ENCODE measurements around the gene PLCB1. TPM values are rescaled to one million over a fixed set of nuclear protein-coding genes. Genes with fewer than 3 reads are reported as not detected.

The PLCB1 gene
- total and polyA plus RNA-seq, 2 donors (not counting 3 experiments of a cell fraction or from before 2014, with no cell fraction given), result 10.2 to 53.4 TPM

GRCh38 chr20:8183526-8183925 lies 51.5 kb downstream of the PLCB1 start:
- ChIA-PET POLR2A (no interaction called here), CTCF (interaction anchor here (0.9 kb wide), 1 partner anchor 538 kb away, joined by 3 read pairs; no protein-coding TSS in a partner anchor)
- no peaks in the 10 kb centered on the region for H3K9me3 ChIP-seq (replicated peaks; ENCODE audit: control insufficient read depth, insufficient read depth, low read length)
- H3K36me3 ChIP-seq (ENCODE audit: control insufficient read depth in 2 of 2, extremely low read depth in 1 of 2, insufficient read depth in 2 of 2, low read length in 2 of 2), result no peaks in the 10 kb centered on the region
- dilution Hi-C loops (cut with MboI; ENCODE audit: extremely low pct_ligation_motif_present, low sequenced_read_pairs), result no loop called here
- BruUV-seq (replicated peaks), result no TSS peak
- H3K4me3 ChIP-seq (replicated peaks in 1 of 3; ENCODE audit: insufficient read depth in 1 of 3, low read depth in 1 of 3, low read length in 3 of 3), result no peak overlapping the region
- peaks cover 3% of the 10 kb centered on the region for H3K79me2 ChIP-seq (ENCODE audit: control insufficient read depth, insufficient read depth, low read length)
- H3K9ac ChIP-seq (replicated peaks; ENCODE audit: extremely low read depth, insufficient read depth, low read length), result no peak overlapping the region
- no peak for FAIRE-seq
- no peak for TF ChIP-seq MAX (IDR thresholded peaks at IDR 0.05; ENCODE audit: insufficient read depth, insufficient read length)
- TF ChIP-seq POLR2A (IDR thresholded peaks at IDR 0.05; ENCODE audit: low read depth, low read length), result no peak
- TF ChIP-seq MYC (IDR thresholded peaks at IDR 0.05; ENCODE audit: low read depth, low read length), result no peak
- no peak for TF ChIP-seq FOS (IDR thresholded peaks at IDR 0.05; ENCODE audit: borderline replicate concordance, insufficient read depth, low read length)
- TF ChIP-seq POLR2AphosphoS5 (IDR thresholded peaks at IDR 0.05; ENCODE audit: insufficient read depth, low read depth, low read length), result no peak
- TF ChIP-seq JUN (IDR thresholded peaks at IDR 0.05; ENCODE audit: borderline replicate concordance, insufficient read depth, insufficient read length, low read depth), result no peak
- TF ChIP-seq GATA2 (IDR thresholded peaks at IDR 0.05; ENCODE audit: insufficient read depth, insufficient read length, low read depth, low read length), result no peak
- no peak for TF ChIP-seq EZH2 (IDR thresholded peaks at IDR 0.05; ENCODE audit: borderline replicate concordance, low read depth, low read length, severe bottlenecking)
- no peak for TF ChIP-seq CTCF (IDR thresholded peaks at IDR 0.05; ENCODE audit: extremely low read depth in 1 of 2, insufficient read depth in 1 of 2, low read depth in 1 of 2, low read length in 2 of 2)
- DNase-seq (ENCODE audit: low read depth, low spot score), result no peak
- no peak overlapping the region for H3K27ac ChIP-seq (ENCODE audit: insufficient read depth, low read depth, low read length)
- H3K27me3 ChIP-seq (ENCODE audit: control insufficient read depth in 2 of 2, insufficient read depth in 2 of 2, low read length in 2 of 2), result no peaks in the 10 kb centered on the region
- no peak overlapping the region for H3K4me2 ChIP-seq (ENCODE audit: insufficient read depth, low read length)
- no peaks in the 10 kb centered on the region for H4K20me1 ChIP-seq (replicated peaks; ENCODE audit: control insufficient read depth, extremely low read depth, insufficient read depth, low read length)
- H2AFZ ChIP-seq (ENCODE audit: low read depth, low read length), result no peak overlapping the region
- no peaks in the 10 kb centered on the region for H3K9me1 ChIP-seq (replicated peaks; ENCODE audit: control insufficient read depth, extremely low read depth, insufficient read depth, low read length)
- intact Hi-C loops (cut with micrococcal nuclease), result no loop called here
- H3K4me1 ChIP-seq (ENCODE audit: control insufficient read depth, extremely low read depth, insufficient read depth, low read length), result no peaks in the 10 kb centered on the region
